G401.6 (cell line): ENCODE data around the gene CDC37L1.

ENCODE experiments used
- FAIRE-seq: peaks from 2 replicates; lab custom pipeline; 2012; peaks lifted over from hg19 to GRCh38; lab: Jason Lieb, UNC

Gene CDC37L1

DNA sequence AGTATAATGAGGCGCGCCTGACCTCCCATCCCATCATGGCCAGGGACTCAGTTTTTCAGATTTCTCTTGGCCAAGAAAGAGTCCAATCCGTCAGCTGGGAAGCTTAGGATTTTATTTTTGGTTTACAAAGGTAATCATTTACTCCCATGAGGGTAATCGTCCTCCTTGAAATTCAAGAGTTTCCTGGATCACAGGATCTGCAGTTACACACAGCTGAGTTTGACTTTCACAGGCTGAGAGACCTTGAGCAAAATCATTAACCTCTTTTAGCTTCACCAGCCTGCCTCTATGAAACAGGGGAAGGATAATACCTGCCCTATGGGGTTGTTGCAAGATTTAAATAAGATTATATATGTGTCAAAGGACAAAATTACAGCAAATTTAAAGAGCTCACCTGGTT is 77.1 kb downstream of the CDC37L1 start:
- no peak for FAIRE-seq
